ENCODE results near the gene TMEM179.

DNA sequence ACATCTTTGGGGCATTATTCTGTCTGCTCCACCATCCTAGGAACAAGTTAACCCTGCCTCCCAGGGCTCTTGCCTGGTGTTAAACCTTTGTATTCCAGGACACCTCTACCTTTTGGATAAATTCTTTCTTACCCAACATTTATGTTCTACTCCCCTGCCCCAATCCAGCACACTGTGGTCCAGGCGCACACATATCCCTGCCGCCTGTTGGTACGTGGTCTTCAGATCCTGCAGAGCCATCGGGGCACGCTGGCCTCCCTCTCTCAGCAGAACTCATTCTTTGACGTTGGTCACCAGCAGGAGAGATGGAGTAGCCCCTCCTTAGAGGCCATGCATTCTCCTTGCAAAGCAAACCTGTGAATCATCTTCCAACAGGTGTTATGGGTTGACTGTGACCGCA, 5.1 kb upstream of the TMEM179 start:
- TF ChIP-seq, protein P1, sequence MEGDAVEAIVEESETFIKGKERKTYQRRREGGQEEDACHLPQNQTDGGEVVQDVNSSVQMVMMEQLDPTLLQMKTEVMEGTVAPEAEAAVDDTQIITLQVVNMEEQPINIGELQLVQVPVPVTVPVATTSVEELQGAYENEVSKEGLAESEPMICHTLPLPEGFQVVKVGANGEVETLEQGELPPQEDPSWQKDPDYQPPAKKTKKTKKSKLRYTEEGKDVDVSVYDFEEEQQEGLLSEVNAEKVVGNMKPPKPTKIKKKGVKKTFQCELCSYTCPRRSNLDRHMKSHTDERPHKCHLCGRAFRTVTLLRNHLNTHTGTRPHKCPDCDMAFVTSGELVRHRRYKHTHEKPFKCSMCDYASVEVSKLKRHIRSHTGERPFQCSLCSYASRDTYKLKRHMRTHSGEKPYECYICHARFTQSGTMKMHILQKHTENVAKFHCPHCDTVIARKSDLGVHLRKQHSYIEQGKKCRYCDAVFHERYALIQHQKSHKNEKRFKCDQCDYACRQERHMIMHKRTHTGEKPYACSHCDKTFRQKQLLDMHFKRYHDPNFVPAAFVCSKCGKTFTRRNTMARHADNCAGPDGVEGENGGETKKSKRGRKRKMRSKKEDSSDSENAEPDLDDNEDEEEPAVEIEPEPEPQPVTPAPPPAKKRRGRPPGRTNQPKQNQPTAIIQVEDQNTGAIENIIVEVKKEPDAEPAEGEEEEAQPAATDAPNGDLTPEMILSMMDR (IDR thresholded peaks at IDR 0.05; ENCODE audit: borderline replicate concordance, extremely low read depth, low read length, poor library complexity, severe bottlenecking), result no peak
- TF ChIP-seq EZH2 (IDR thresholded peaks at IDR 0.05; ENCODE audit: borderline replicate concordance, low read depth, low read length, severe bottlenecking), result no peak

All from DND-41 (cell line).